GM10266 (cell line): Measurements from ENCODE around the gene OGA.

ENCODE experiments used
- DNase-seq: peaks from one replicate; pipeline ENCODE4 v3.0.0; 2012; ENCODE audit errors: extremely low spot score
- CTCF ChIP-seq: IDR thresholded peaks from 2 replicates; pipeline ENCODE4 v1.5.1; 2012; ENCODE audit warnings: mild to moderate bottlenecking, low read depth; ENCODE audit not compliant: control insufficient read depth, insufficient read depth; ENCODE audit errors: missing control alignments

Gene OGA

GRCh38 chr10:101851411-101852116, 33.3 kb upstream of the OGA start:
- DNase-seq, result no peak
- TF ChIP-seq CTCF, result no peak

DNA sequence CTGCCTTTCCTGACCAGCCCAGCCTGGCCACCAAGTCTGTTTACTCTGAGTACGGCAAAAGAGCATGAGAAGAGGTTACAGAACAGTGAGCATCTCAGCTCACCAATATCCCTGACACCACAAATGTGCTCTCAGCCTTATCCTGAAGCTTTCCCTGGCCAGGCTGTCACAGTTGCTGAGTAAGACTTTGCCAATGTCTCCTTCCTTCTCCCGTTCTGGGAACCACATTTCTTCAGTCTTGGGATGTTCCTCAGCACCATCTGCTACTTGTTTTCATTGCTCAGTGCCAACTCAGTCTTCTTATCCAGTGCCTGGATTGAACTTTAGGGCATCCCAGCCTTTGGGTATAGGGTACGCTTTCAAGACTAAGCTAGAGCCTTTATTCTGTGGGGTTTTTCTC, 32.5 kb upstream of the OGA start:
- TF ChIP-seq CTCF, result no peak
- DNase-seq, result no peak

- no peak for DNase-seq
- TF ChIP-seq CTCF, result no peak
Measured at GRCh38 chr10:101848894-101849351, 30.7 kb upstream of the OGA start.

DNA sequence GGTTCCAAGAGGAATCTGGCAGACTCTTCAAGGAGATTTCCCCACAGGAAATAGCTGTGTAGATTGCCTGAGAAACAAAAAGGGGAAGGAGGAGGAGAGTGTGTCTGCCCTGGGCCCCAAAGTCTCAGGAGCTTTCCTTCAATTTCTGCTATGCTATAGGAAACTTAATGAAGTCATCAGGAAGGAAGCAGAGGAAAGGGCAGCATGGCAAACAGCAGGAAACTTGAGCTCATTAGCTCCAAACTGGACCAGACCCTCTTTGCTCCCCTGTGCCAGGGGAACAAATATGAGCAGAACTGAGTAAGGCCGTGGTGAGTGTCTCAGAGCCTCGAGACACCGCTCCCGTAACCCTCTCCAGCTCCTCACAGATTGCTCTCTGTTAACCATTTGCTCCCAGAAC, 30.2 kb upstream of the OGA start:
- TF ChIP-seq CTCF, result no peak
- DNase-seq, result no peak

GRCh38 chr10:101845893-101846292, 27.6 kb upstream of the OGA start:
- DNase-seq, result no peak
- no peak for TF ChIP-seq CTCF

DNA sequence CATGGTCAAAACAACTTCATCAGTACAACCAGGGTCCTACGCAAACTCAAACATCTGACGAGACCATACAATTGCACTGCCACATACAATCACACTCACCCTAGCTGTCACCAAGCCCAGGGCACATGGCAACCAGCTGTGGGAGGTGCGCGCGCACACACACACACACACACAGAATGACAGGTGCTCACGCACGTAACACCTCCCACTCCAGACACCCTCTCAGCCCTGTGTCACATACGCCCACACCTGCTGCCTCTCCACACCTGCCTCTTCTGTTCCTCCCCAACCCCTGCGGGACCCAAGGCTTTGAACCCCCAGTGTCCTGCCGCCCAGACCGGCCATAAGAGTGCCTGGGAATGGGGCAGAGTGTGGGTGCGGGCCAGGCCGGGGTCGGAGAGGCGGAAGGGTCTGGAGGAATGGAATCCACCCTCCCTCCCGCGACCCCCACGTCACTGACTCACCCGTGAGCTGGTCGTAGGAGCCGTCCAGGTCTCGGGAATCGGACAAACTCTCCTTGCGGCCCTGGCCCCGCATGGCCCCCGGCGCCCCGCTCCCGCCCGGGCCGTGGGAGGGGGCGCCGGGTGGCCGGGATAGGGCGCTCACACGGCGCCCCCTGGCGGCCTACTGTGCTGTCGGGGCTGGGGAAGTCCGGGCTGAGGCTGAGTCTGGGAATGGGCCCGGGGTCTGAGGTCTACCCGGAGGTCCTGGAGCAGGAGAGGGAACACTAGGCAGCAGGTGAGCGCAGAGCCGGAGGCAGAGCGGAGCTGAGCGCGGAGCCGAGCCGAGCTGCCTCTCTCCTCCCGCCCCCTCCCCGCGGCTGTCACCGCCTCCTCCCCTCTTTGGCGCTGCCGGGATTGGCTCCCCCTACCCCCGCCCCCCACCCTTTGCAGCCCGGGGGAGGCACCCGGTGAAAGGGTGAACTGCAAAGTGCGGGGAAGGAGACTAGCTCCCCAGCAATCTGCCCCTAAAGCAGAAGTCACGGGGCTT, 25.1 kb upstream of the OGA start, which contains the start of gene KCNIP2:
Gene KCNIP2, minus strand, starts transcription at position 769 of the 990 bp plus-strand sequence. Its CDS starts 232 bp downstream, at position 537.
- peak; percentile 84 for DNase-seq

More for the DNA sequence above, 25.1 kb upstream of the OGA start, which contains the start of gene KCNIP2:
- peak; percentile 71 for TF ChIP-seq CTCF
